Aorta (tissue), 5 donors: ENCODE measurements around the gene PRKN. TPM values are rescaled to one million over a fixed set of nuclear protein-coding genes. Genes with fewer than 3 reads are reported as not detected.

Source experiments
- ATAC-seq: fragments of 200-7000 bp; cut with Tn5 transposase; one replicate; pipeline ENCODE4 v1.9.1; 2022; ENCODE audit warnings: moderate library complexity; ENCODE audit not compliant: low FRiP score
- DNase-seq, 2 donors: peaks; one replicate each; pipeline ENCODE4 v3.0.0-alpha.2; 2020
- H3K27ac ChIP-seq, 2 donors: one replicate each; pipeline ENCODE4 v1.5.1; 2013; ENCODE audit warnings: low read length in 2 of 2, mild to moderate bottlenecking in 2 of 2, moderate library complexity in 2 of 2, control low read depth in 1 of 2, inconsistent platforms in 1 of 2, low read depth in 1 of 2
- H3K27me3 ChIP-seq, 2 donors: one replicate each; pipeline ENCODE4 v1.6.1; 2013; ENCODE audit warnings: control low read depth in 1 of 2, low read length in 1 of 2, mild to moderate bottlenecking in 1 of 2, moderate library complexity in 1 of 2; ENCODE audit not compliant: insufficient read depth in 2 of 2, control insufficient read depth in 1 of 2
- H3K36me3 ChIP-seq, 2 donors: one replicate each; pipeline ENCODE4 v1.6.1; 2013; ENCODE audit warnings: control low read depth in 1 of 2, low read length in 1 of 2, mild to moderate bottlenecking in 1 of 2; ENCODE audit not compliant: insufficient read depth in 2 of 2, control insufficient read depth in 1 of 2
- H3K4me1 ChIP-seq, 2 donors: one replicate each; pipeline ENCODE4 v1.6.1; 2013; ENCODE audit warnings: low read length in 2 of 2, control low read depth in 1 of 2, mild to moderate bottlenecking in 1 of 2, moderate library complexity in 1 of 2; ENCODE audit not compliant: insufficient read depth in 2 of 2, control insufficient read depth in 1 of 2
- H3K4me3 ChIP-seq, 2 donors: one replicate each; pipeline ENCODE4 v1.5.1; 2013; ENCODE audit warnings: low read length in 2 of 2, control low read depth in 1 of 2, mild to moderate bottlenecking in 1 of 2
- H3K9me3 ChIP-seq: one replicate; pipeline ENCODE4 v1.6.1; 2013; ENCODE audit warnings: mild to moderate bottlenecking, low read length; ENCODE audit not compliant: control insufficient read depth
- WGBS, 2 donors: extraction: QIAGEN DNeasy Blood & Tissue Kit; methylation state at CpG; one replicate each; pipeline ENCODE4 v1.1.7; 2013; 5-methylcytosine and 5-hydroxymethylcytosine counted together
- intact Hi-C, 2 donors: fragments of 100-400 bp; cut with DNase I; formaldehyde crosslinking; loops; one replicate each; pipeline versions ENCODE4 v1.14.2 to v1.15.0; 2022
- polyA plus RNA-seq, 2 donors: library from polyadenylated mRNA; stranded (reverse); fragments of 200-250 nt; gene quantifications; one replicate each; pipeline ENCODE4 v1.2.3, GENCODE V29; 2013
- total RNA-seq, 2 donors: library from RNA; stranded (reverse); fragmentation: NEBNext Ultra II Directional; extraction: Animal tissue kit (Norgen Biotek cat#: 25700); gene quantifications; one replicate each; pipeline ENCODE4 v1.2.1, GENCODE V29; 2021
- donor health status: healthy with polysubstance abuse.
- donor health status: Bipolar disorder and iron deficiency.
- donor health status: DM: no; HTN: no; CAD: no.
- donor health status: DM: no; HTN: no; CAD: no.
- donor health status: DM: yes; HTN: yes; CAD: no.

PRKN gene
- total and polyA plus RNA-seq, 4 donors, result 1.0 to 17.3 (median 5.7) TPM

DNA sequence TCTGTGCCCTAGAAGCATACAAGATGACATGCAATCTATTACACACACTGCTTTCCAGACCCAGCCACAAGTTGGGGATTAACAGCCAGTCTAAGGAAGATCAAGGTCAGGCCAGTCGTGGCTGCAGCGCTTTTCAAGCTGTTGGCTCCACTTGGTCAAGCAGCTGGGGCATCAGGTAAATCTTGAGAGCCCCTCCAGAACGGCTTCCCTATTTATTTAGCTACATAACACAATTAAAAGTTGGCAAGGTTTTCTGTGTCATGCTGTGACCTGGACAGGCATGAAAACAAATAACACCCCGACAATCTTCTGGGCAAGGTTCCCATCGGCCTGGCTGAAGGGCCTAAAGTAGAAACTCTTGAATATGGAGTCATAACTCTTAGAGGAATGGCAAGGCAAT is 524.3 kb downstream of the PRKN start:
- DNase-seq (no peak), ATAC-seq (no peak)
- intact Hi-C loops, result no loop called here
- H3K4me3 ChIP-seq, result no peak overlapping the region
- no peaks in the 10 kb centered on the region for H3K9me3 ChIP-seq
- no peaks in the 10 kb centered on the region for H3K27me3 ChIP-seq
- H3K36me3 ChIP-seq, result no peaks in the 10 kb centered on the region
- 56 to 59% methylated on average over 5 of the region's 5 CpGs for WGBS, 2 donors
- no peaks in the 10 kb centered on the region for H3K4me1 ChIP-seq
- no peak overlapping the region for H3K27ac ChIP-seq

DNA sequence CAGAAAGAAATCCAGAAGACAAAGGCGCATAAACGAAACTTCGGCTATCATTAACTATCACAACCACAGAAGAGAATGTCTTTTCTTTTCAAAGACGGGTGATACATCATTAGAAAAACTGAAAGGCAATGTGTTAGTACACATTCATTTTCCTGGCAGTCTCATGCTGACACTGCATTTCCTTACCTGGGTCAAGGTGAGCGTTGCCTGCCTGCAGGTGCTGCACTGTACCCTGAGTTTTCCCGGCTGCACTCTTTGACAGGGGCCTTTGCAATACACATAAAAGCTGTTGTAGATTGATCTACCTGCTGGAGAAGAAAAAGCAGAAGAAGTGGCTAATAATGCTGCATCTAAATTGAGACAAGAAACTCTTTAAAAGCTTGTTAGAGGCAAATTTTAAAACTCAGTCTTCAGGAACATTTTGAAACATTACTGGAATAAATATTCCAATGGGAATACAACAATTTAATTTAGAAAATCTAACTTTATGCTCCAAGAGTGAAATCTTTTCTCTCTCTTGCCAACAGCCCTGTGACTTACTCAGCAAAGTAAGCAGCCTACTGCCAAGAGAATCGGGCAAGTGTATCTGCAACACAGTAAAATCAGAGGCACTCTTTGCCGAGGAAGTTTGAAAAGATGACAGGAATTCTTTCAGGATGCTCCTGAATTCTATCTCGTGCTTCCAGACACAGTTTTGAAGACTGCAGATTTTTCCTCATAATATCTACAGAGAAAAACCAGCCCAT is 526.4 kb downstream of the PRKN start:
- H3K27ac ChIP-seq, result no peak overlapping the region
- no peak for DNase-seq
- no peaks in the 10 kb centered on the region for H3K27me3 ChIP-seq
- intact Hi-C loops, result no loop called here
- WGBS, 2 donors, result 57 to 59% methylated on average over 9 of the region's 9 CpGs
- no peaks in the 10 kb centered on the region for H3K36me3 ChIP-seq
- H3K4me3 ChIP-seq, result no peak overlapping the region
- no peak for ATAC-seq
- H3K4me1 ChIP-seq, result no peaks in the 10 kb centered on the region
- no peaks in the 10 kb centered on the region for H3K9me3 ChIP-seq

DNA sequence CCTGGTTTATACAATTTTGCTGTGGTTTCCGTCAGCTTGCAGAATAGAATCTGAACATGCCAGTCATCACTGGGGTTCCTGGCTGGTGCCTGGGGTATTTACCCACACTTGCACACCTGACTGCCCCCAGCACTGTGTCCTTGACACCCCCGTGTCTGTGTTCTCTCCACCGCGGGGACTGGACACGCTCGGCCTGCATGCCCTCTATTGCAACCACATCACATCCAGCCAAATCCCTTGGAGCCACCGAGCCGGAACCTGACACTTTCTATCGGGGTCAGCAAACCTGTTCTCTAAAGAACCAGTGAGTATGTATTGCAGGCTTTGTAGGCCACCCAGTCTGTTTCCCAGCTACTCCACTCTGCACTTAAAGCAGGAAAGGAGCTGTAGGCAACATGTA is 527.5 kb downstream of the PRKN start:
- H3K27me3 ChIP-seq, result no peaks in the 10 kb centered on the region
- H3K36me3 ChIP-seq, result no peaks in the 10 kb centered on the region
- 89 to 94% methylated on average over 9 of the region's 9 CpGs for WGBS, 2 donors
- H3K27ac ChIP-seq, result no peak overlapping the region
- DNase-seq (no peak), ATAC-seq (no peak)
- no peaks in the 10 kb centered on the region for H3K4me1 ChIP-seq
- intact Hi-C loops, result no loop called here
- H3K4me3 ChIP-seq, result no peak overlapping the region
- no peaks in the 10 kb centered on the region for H3K9me3 ChIP-seq

DNA sequence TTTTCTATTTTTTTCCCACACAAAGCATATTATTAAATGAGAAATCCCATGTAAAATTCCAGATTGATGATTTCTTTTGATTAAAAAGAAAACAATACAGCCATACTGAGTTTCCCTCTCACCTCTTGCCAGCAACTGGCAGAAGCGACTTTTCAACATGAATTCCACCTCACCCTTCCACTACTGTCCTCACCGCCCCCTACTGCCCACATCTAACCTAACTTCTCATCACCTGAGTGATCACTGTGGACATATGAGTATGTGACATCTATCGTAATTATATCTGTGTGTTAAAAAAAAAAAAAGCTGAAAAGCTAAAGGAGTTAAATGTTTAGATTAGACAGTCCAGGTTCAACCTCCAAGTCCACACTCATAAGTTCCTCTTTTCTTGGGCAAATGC is 528.6 kb downstream of the PRKN start:
- intact Hi-C loops, result no loop called here
- WGBS, 2 donors, result 94 to 98% methylated on average over 3 of the region's 3 CpGs

DNA sequence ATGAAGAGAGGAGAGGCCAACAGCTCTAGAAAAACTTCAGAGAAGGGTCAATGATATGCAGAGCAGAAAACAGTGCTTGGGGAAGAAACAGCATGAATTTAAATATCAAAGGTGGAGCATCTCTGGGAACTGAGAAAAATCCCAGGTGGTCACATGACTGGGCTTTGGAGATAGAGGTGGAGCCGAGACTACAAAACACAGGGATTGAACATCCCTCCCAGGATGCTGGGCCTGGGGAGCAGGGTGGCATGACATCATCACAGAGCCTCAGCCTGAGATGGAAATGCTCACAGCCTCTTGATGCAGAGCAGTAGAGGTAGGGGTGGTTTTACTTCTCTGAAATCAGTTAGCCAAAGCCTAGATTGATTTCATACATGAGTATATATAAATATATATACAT is 529.5 kb downstream of the PRKN start:
- Histone ChIP-seq H3K4me3 (no peak overlapping the region), H3K27me3 (no peaks in the 10 kb centered on the region), H3K27ac (no peak overlapping the region), H3K4me1 (no peaks in the 10 kb centered on the region), H3K36me3 (no peaks in the 10 kb centered on the region), H3K9me3 (no peaks in the 10 kb centered on the region)
- intact Hi-C loops, result no loop called here
- no peak for DNase-seq
- no peak for ATAC-seq
- 93 to 95% methylated on average over 1 of the region's 1 CpG for WGBS, 2 donors

More for the DNA sequence above, 528.6 kb downstream of the PRKN start:
- Histone ChIP-seq H3K4me1 (no peaks in the 10 kb centered on the region), H3K27me3 (no peaks in the 10 kb centered on the region), H3K4me3 (no peak overlapping the region), H3K36me3 (no peaks in the 10 kb centered on the region), H3K27ac (no peak overlapping the region), H3K9me3 (no peaks in the 10 kb centered on the region)
- ATAC-seq (no peak), DNase-seq (no peak)

DNA sequence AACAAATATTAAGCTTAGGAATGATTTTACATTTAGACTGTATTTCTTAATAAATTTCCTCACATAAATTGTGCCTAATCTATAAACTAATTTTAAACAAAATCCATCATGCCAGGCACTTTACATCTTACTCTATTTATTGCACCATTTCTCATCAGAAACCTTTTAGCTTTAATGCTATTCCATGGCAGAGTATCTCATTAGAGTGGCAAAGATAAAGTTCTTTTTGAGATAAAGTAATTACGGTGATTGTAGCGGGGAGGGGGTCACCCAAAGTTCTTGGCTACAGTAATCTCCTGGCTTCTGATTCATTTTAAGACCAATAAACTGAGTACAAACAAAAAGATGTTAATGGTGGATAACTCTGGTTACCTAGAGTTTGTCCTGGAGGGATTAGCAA is 532.1 kb downstream of the PRKN start:
- ATAC-seq, result no peak
- no peaks in the 10 kb centered on the region for H3K9me3 ChIP-seq
- intact Hi-C loops, result no loop called here

DNA sequence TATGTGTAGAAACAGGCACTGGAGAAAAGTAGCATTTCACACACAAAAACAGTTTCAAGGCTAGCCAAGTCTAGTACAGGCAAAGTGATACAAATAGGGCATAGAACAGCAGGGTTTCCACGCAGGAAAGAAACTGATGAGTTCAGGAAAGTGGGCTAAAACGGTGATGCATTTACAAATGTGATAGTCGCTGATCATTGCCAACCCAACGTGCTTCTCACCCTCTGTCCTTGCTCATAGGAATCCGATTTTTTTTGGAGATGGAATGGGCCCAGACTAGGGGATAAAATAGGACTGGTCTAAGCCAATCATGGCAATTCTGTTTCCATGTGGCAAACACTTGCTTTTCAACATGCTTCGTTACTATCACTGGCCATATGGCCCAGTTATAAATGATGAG is 536.6 kb downstream of the PRKN start:
- no peak overlapping the region for H3K27ac ChIP-seq
- DNase-seq, result no peak
- intact Hi-C loops, result no loop called here
- no peaks in the 10 kb centered on the region for H3K9me3 ChIP-seq
- no peaks in the 10 kb centered on the region for H3K4me1 ChIP-seq
- WGBS, 2 donors, result 87 to 91% methylated on average over 6 of the region's 6 CpGs
- H3K4me3 ChIP-seq, result no peak overlapping the region
- H3K36me3 ChIP-seq, result no peaks in the 10 kb centered on the region
- no peak for ATAC-seq
- H3K27me3 ChIP-seq, result no peaks in the 10 kb centered on the region

More for the DNA sequence above, 532.1 kb downstream of the PRKN start:
- no peak for DNase-seq
- H3K27me3 ChIP-seq, result no peaks in the 10 kb centered on the region
- no peak overlapping the region for H3K27ac ChIP-seq
- H3K4me1 ChIP-seq, result no peaks in the 10 kb centered on the region
- no peaks in the 10 kb centered on the region for H3K36me3 ChIP-seq
- H3K4me3 ChIP-seq, result no peak overlapping the region
- WGBS, 2 donors, result 81 to 90% methylated on average over 2 of the region's 2 CpGs

DNA sequence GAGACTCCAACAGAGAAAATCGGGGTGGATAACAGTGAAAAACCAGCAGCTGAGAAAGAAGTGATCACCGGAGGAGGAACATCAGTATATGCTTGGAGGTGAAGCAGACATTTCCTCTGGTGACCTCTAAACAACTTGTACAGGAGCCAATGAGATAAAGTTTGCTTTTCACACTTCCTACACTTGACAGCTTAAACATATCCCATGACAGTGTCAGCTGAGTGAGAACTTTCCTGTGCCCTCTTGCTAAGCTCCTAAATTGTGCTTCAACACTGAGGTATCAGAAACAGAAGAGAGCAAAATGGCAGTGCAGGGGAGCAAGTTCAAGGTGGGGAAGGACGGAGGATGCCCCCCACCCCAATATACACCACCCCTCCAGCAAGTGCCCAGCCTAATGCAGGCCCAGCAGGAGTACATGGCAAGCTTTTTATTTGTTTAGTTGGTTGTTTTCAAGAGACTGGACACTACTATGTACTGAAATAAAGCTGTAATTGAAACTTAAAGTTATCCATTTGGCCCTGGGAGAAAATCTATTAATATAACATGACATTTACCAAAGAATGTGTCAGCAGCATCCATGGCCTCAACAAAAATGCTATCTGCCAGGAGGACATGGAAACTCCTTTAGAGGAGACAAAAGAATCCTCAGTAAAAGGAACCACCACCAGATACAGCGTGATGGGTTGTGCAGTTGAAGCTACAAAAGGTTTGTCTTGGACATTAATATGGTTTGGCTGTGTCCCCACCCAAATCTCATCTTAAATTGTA is 540.2 kb downstream of the PRKN start:
- no peaks in the 10 kb centered on the region for H3K4me1 ChIP-seq
- intact Hi-C loops, result no loop called here
- H3K4me3 ChIP-seq, result no peak overlapping the region
- WGBS, 2 donors, result 89 to 91% methylated on average over 4 of the region's 4 CpGs
- no peaks in the 10 kb centered on the region for H3K9me3 ChIP-seq
- no peaks in the 10 kb centered on the region for H3K27me3 ChIP-seq
- no peaks in the 10 kb centered on the region for H3K36me3 ChIP-seq
- ATAC-seq, result no peak
- no peak overlapping the region for H3K27ac ChIP-seq
- DNase-seq, result no peak

DNA sequence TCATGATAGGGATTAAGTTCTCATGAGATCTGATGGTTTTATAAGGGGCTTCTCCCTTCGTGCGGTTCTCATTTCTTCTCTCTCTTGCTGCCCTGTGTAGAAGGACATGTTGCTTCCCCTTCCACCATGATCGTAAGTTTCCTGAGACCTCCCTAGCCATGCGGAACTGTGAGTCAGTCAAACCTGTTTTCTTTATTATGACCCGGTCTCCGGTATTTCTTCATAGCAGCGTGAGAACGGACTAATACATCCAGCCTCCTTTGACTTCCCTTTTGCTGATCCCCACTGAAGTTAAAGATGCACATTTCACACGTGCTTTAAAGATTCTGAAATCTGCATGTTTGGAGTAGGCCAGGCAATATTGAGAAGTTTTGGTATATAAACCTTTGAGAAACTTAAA is 543.1 kb downstream of the PRKN start:
- intact Hi-C loops, result no loop called here
- H3K27ac ChIP-seq, result no peak overlapping the region
- WGBS, 2 donors, result 83 to 86% methylated on average over 9 of the region's 9 CpGs

More for the DNA sequence above, 543.1 kb downstream of the PRKN start:
- DNase-seq (no peak), ATAC-seq (no peak)
- Histone ChIP-seq H3K4me3 (no peak overlapping the region), H3K27me3 (no peaks in the 10 kb centered on the region), H3K4me1 (no peaks in the 10 kb centered on the region), H3K9me3 (no peaks in the 10 kb centered on the region), H3K36me3 (no peaks in the 10 kb centered on the region)
